Gastrocnemius medialis (tissue), 4 donors: ENCODE measurements around the gene SUFU. TPM values are rescaled to one million over a fixed set of nuclear protein-coding genes. Genes with fewer than 3 reads are reported as not detected.
A peak's percentile ranks its signal among the peaks of the same experiment; 100 is the strongest.

Source experiments
- ATAC-seq, 2 donors: fragments of 150-250 bp; one replicate each; pipeline ENCODE4 v1.9.1; 2016
- DNase-seq, 2 donors: peaks; one replicate each; pipeline ENCODE4 v3.0.0-alpha.2; 2019
- H3K27ac ChIP-seq, 4 donors: fragments of 200-600 bp; sonication (generic); 1 replicate in 1 of 4; 2 replicates in 3 of 4; pipeline ENCODE4 v1.5.1; 2016 to 2018; ENCODE audit warnings: mild to moderate bottlenecking in 2 of 4, moderate library complexity in 1 of 4
- H3K27me3 ChIP-seq, 3 donors: fragments of 200-600 bp; sonication (generic) in 2 of 3; 1 replicate in 1 of 3; 2 replicates in 2 of 3; pipeline versions ENCODE4 v1.5.1 to v1.6.0; 2016 to 2019; ENCODE audit warnings: mild to moderate bottlenecking in 1 of 3, moderate library complexity in 1 of 3
- H3K36me3 ChIP-seq, 2 donors: fragments of 200-600 bp; sonication (generic) in 1 of 2; one replicate each; pipeline ENCODE4 v1.5.1; 2017 to 2018
- H3K4me1 ChIP-seq, 2 donors: fragments of 200-600 bp; sonication (generic) in 1 of 2; one replicate each; pipeline ENCODE4 v1.5.1; 2016 to 2017; ENCODE audit warnings: mild to moderate bottlenecking in 2 of 2
- H3K4me3 ChIP-seq, 4 donors: fragments of 200-600 bp; sonication (generic) in 3 of 4; 1 replicate in 1 of 4; 2 replicates in 3 of 4; pipeline ENCODE4 v1.5.1; 2016 to 2019; ENCODE audit warnings: mild to moderate bottlenecking in 2 of 4
- H3K9me3 ChIP-seq, 3 donors: fragments of 200-600 bp; sonication (generic) in 2 of 3; 1 replicate in 1 of 3; 2 replicates in 2 of 3; pipeline ENCODE4 v1.5.1; 2016 to 2019
- CTCF ChIP-seq, 5 experiments: fragments of 450-650 bp in 3 of 5; fragments of 200-600 bp in 2 of 5; sonication (generic) in 2 of 5; IDR thresholded peaks in 4 of 5; conservative IDR thresholded peaks in 1 of 5; 1 replicate in 4 of 5; 2 replicates in 1 of 5; pipeline ENCODE4 v1.5.1; 2016 to 2019; ENCODE audit warnings: antibody characterized with exemption in 5 of 5, mild to moderate bottlenecking in 3 of 5, moderate library complexity in 3 of 5
- POLR2A ChIP-seq, 2 donors: fragments of 450-650 bp; IDR thresholded peaks; one replicate each; pipeline ENCODE4 v1.6.1; 2017; ENCODE audit warnings: antibody characterized with exemption in 2 of 2, mild to moderate bottlenecking in 2 of 2, moderate library complexity in 2 of 2
- in situ Hi-C, 4 donors: fragments of 200-750 bp; cut with MboI; loops; one replicate each; pipeline versions ENCODE4 v1.15.0 to v1.8.0; 2017; ENCODE audit warnings: low sequenced_read_pairs in 4 of 4
- intact Hi-C: fragments of 100-400 bp; cut with DNase I; formaldehyde crosslinking; loops from one replicate; pipeline ENCODE4 v1.15.1; 2023; ENCODE audit warnings: low total_unique reads
- total RNA-seq, 4 donors: library from RNA; depleted of rRNA; stranded (reverse); fragments of >200 nt; gene quantifications; one replicate each; pipeline versions ENCODE4 v1.1.0 to v1.2.3, GENCODE V29; 2016

Gene SUFU
- total RNA-seq, 4 donors from 2014 or later = 7.3 to 11.8 (median 7.9) TPM

- Histone ChIP-seq H3K27ac (peak overlapping the region; percentile 70 to 79 (median 72)), H3K4me3 (no peak overlapping the region), H3K27me3 (no peaks in the 10 kb centered on the region), H3K4me1 (peaks cover 46 to 53% of the 10 kb centered on the region in 2 donors), H3K36me3 (peaks cover 0 to 5% of the 10 kb centered on the region in 2 donors), H3K9me3 (no peaks in the 10 kb centered on the region)
- intact Hi-C loops (no loop called here), in situ Hi-C loops (no loop called here)
- ATAC-seq (peak; percentile 32 to 37), DNase-seq (peak in 1 of 2 donors; percentile 53)
- TF ChIP-seq CTCF (IDR thresholded peaks at IDR 0.05 in 4 of 5, conservative IDR thresholded peaks at IDR 0.05 in 1 of 5) (peak in 2 of 5 experiments; percentile 16 to 21), POLR2A (IDR thresholded peaks at IDR 0.05) (no peak)
These were observed 124.7 kb downstream of the SUFU start for GRCh38 chr10:102628451-102628911.

- Histone ChIP-seq H3K27ac (peak overlapping the region; percentile 13 to 79 (median 44)), H3K27me3 (no peaks in the 10 kb centered on the region), H3K9me3 (no peaks in the 10 kb centered on the region), H3K4me3 (no peak overlapping the region), H3K4me1 (peaks cover 51 to 57% of the 10 kb centered on the region in 2 donors), H3K36me3 (peaks cover 0 to 5% of the 10 kb centered on the region in 2 donors)
- TF ChIP-seq POLR2A (IDR thresholded peaks at IDR 0.05) (no peak), CTCF (IDR thresholded peaks at IDR 0.05 in 4 of 5, conservative IDR thresholded peaks at IDR 0.05 in 1 of 5) (no peak)
- DNase-seq (no peak), ATAC-seq (no peak)
- in situ Hi-C loops (no loop called here), intact Hi-C loops (no loop called here)
These were observed 126.2 kb downstream of the SUFU start for GRCh38 chr10:102629661-102630614.

- no peak overlapping the region for H3K4me3 ChIP-seq
- no peak for TF ChIP-seq CTCF (IDR thresholded peaks at IDR 0.05 in 4 of 5, conservative IDR thresholded peaks at IDR 0.05 in 1 of 5)
- no peak for TF ChIP-seq POLR2A (IDR thresholded peaks at IDR 0.05)
- peak overlapping the region in 1 of 4 donors; percentile 16 for H3K27ac ChIP-seq
- H3K27me3 ChIP-seq = no peaks in the 10 kb centered on the region
- peaks cover 0 to 5% of the 10 kb centered on the region in 2 donors for H3K36me3 ChIP-seq
- DNase-seq = no peak
- no peak for ATAC-seq
- peaks cover 51 to 54% of the 10 kb centered on the region in 2 donors for H3K4me1 ChIP-seq
- intact Hi-C loops = no loop called here
- no peaks in the 10 kb centered on the region for H3K9me3 ChIP-seq
- in situ Hi-C loops = no loop called here
These were observed 126.9 kb downstream of the SUFU start for GRCh38 chr10:102630663-102631062.

GRCh38 chr10:102631525-102632393 is 128.0 kb downstream of the SUFU start:
- in situ Hi-C loops (no loop called here), intact Hi-C loops (no loop called here)
- no peak overlapping the region for H3K4me3 ChIP-seq

More at GRCh38 chr10:102631525-102632393, 128.0 kb downstream of the SUFU start:
- peaks cover 42 to 43% of the 10 kb centered on the region in 2 donors for H3K4me1 ChIP-seq
- no peak for ATAC-seq
- peaks cover 0 to 5% of the 10 kb centered on the region in 2 donors for H3K36me3 ChIP-seq
- H3K9me3 ChIP-seq = no peaks in the 10 kb centered on the region
- DNase-seq = no peak
- TF ChIP-seq POLR2A (IDR thresholded peaks at IDR 0.05) (no peak), CTCF (IDR thresholded peaks at IDR 0.05 in 4 of 5, conservative IDR thresholded peaks at IDR 0.05 in 1 of 5) (no peak)
- peak overlapping the region in 2 of 4 donors; percentile 71 for H3K27ac ChIP-seq
- H3K27me3 ChIP-seq = no peaks in the 10 kb centered on the region
